HEK293 (cell line): Measurements from ENCODE around the gene METTL23.

Experiments used
- CTCF ChIP-seq: fragments of 450-650 bp; formaldehyde crosslinking; IDR thresholded peaks from 2 replicates; pipeline ENCODE4 v1.5.1; 2016; ENCODE audit warnings: missing biosample characterization, missing genetic modification characterization
- SP2 ChIP-seq: fragments of 450-650 bp; formaldehyde crosslinking; IDR thresholded peaks from 2 replicates; pipeline ENCODE4 v1.5.1; 2016; ENCODE audit warnings: missing biosample characterization, missing genetic modification characterization

DNA sequence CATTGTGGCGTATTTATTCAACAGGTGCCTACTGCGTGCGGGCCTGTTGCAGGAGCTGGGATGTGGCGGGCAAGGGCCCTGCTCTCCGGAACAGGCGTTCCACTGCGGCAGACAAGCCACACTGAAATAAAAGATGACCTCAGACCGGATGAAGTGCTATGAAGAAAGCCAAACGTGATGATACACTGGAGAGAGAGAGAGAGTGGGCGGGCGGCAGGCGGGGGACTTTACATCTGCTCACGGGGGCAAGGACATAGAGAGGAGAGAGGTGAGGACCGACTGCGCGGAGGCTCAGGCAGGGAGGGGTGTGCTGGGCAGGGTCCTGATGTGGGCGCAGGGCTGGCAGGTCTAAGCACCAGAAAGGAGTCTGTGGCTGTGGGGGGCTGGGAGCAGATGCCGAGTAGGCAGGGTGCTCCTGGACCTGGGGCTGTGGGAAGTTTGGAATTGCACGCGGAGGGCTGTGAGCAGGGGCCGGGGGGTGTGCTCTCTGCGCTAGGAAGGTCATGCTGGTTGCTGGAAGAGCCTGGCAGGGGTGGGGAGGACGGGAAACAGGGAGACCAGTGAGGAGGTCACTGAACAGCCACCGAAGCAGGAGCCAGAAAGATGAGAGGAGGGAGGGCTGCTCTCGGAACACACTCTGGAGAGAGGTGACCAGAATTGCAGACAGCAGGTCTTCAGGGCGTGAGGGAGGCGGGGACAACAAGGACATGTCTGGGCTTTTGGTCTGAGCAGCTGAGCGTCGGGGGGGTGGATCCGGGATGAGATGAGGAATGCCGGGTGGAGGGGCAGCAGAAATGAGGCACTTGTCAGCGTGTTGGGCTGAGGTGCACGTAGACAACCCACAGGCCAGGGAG lies 25.8 kb upstream of the METTL23 start:
- TF ChIP-seq SP2 (tag by site-specific recombination) = peak; percentile 24
- no peak for TF ChIP-seq CTCF (tag by site-specific recombination)
